GM13977 (cell line): ENCODE data around the gene GUCA2B.
A peak's percentile ranks its signal among the peaks of the same experiment; 100 is the strongest.

Experiments
- DNase-seq: peaks from one replicate; pipeline ENCODE4 v3.0.0; 2012; ENCODE audit warnings: low spot score
- in situ Hi-C: fragments of 300-500 bp; cut with MboI; formaldehyde crosslinking; loops from one replicate; pipeline ENCODE4 v1.12.0; 2022; ENCODE audit warnings: low sequenced_read_pairs, low pct_unique_long_range_greater_than_20kb, mixed read lengths, inconsistent platforms; ENCODE audit not compliant: unreplicated experiment
- TF ChIP-seq, protein P1 (sequence below): IDR thresholded peaks from 2 replicates; pipeline ENCODE4 v1.5.1; 2012; ENCODE audit warnings: mild to moderate bottlenecking, control low read depth; ENCODE audit not compliant: insufficient read depth; ENCODE audit errors: extremely low read depth, missing control alignments

The GUCA2B gene

DNA sequence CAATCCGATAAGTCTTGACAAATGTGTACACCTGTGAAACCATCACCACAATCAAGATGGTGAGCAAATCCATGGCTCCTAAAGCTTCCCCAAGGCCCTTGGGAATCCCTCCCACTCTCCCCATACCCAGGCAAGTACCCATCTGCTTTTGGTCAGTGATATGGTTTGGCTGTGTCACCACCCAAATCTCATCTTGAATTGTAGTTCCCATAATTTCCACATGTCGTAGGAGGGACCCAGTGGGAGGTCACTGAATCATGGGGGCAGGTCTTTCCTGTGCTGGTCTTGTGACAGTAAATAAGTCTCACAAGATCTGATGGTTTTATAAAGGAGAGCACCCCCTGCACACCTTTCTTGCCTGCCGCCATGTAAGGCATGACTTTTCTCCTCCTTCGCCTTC lies 14.6 kb upstream of the GUCA2B start:
- in situ Hi-C loops: loop anchor here (25.0 kb wide), 1 partner anchor 576 kb away; no protein-coding TSS in a partner anchor
- TF ChIP-seq, protein P1, sequence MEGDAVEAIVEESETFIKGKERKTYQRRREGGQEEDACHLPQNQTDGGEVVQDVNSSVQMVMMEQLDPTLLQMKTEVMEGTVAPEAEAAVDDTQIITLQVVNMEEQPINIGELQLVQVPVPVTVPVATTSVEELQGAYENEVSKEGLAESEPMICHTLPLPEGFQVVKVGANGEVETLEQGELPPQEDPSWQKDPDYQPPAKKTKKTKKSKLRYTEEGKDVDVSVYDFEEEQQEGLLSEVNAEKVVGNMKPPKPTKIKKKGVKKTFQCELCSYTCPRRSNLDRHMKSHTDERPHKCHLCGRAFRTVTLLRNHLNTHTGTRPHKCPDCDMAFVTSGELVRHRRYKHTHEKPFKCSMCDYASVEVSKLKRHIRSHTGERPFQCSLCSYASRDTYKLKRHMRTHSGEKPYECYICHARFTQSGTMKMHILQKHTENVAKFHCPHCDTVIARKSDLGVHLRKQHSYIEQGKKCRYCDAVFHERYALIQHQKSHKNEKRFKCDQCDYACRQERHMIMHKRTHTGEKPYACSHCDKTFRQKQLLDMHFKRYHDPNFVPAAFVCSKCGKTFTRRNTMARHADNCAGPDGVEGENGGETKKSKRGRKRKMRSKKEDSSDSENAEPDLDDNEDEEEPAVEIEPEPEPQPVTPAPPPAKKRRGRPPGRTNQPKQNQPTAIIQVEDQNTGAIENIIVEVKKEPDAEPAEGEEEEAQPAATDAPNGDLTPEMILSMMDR: no peak
- no peak for DNase-seq

GRCh38 chr1:42139444-42139843 lies 13.8 kb upstream of the GUCA2B start:
- in situ Hi-C loops: loop anchor here (25.0 kb wide), 1 partner anchor 577 kb away; no protein-coding TSS in a partner anchor
- DNase-seq: no peak
- TF ChIP-seq, protein P1: no peak

GRCh38 chr1:42140191-42140590 lies 13.0 kb upstream of the GUCA2B start:
- in situ Hi-C loops: loop anchor here (25.0 kb wide), 1 partner anchor 578 kb away; no protein-coding TSS in a partner anchor
- TF ChIP-seq, protein P1: no peak
- DNase-seq: peak; percentile 7

DNA sequence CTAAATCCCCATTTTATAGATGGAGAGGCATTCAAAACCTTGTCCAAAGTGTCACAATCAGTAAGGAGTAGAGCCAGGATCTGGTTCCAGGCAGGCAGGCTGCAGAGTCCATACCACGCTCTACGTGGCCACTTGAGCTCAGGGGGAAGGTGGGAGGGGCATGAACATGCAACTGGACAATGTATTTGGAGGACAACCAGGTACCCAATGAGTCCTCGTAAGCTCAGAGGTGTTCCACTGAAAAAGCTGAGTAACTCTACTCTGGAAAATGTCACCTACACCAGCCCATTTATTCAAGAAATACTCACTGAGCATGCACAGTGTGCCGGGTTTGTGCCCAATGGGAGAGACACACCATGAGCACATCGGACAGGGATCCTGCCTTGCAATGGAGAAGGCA lies 11.2 kb upstream of the GUCA2B start:
- in situ Hi-C loops: loop anchor here (25.0 kb wide), 1 partner anchor 580 kb away; no protein-coding TSS in a partner anchor
- TF ChIP-seq, protein P1: no peak
- no peak for DNase-seq

DNA sequence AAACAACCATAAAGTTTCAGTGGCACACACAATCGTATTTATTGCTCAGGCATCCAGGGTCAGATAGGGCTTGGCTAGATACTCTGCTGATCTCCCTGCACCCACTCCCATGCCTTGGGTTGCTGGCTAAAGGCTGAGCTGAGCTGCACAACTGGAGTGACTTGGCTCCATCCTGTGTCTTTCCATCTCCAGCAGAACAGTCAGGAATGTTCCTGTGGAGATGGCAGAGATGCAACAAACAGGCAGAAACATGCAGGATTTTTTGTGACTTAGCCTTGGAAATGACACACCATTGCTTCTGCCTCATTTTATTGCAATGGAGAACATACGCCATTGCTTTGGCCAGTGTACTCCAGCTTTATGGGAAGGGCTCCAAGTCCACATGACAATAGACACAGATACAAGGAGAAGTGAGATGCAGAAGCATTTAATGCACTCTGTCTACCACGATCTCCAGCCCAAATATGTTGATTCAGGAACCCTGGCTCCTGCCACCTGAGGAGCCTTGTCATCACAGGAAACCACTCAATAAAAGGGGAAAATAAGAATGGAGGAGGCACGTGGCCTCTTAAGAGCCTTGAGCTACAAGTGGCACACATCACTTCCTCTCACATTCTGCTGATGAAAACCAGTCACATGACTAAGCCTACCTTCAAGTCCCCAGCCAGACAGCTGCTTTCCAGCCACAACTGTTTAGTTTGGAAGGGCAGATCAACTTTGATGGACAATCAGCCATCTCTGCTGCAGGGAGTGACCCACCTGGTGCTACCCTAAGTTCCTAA lies 10.1 kb upstream of the GUCA2B start:
- TF ChIP-seq, protein P1: no peak
- DNase-seq: peak; percentile 18
- in situ Hi-C loops: loop anchor here (25.0 kb wide), 1 partner anchor 581 kb away; no protein-coding TSS in a partner anchor

GRCh38 chr1:42143896-42144710 lies 9.1 kb upstream of the GUCA2B start:
- TF ChIP-seq, protein P1: no peak
- no peak for DNase-seq
- in situ Hi-C loops: loop anchor here (25.0 kb wide), 1 partner anchor 582 kb away; no protein-coding TSS in a partner anchor
